Stimulated activated CD8-positive, alpha-beta memory T cell treated with anti-CD3 and anti-CD28 coated beads, Interleukin-12 subunit alpha, Interleukin-12 subunit beta, amount 100 ng/mL, for 24 hours (primary cell): ENCODE measurements around the gene IFFO2.
"Not testable (repeated sequence)": the region's sequence is repeated elsewhere in the genome, so short reads cannot be mapped to it uniquely, and the experiment has no call there.

Source experiments
- DNase-seq: peaks from one replicate; pipeline ENCODE4 v3.0.0-alpha.2; 2020; ENCODE audit errors: extremely low read depth

IFFO2 gene

GRCh38 chr1:18874600-18874999 is 81.9 kb downstream of the IFFO2 start:
- no peak for DNase-seq

- no peak for DNase-seq
These were observed 82.4 kb downstream of the IFFO2 start for GRCh38 chr1:18874036-18874435.

GRCh38 chr1:18872071-18872611 is 84.3 kb downstream of the IFFO2 start:
- DNase-seq = no peak

GRCh38 chr1:18871401-18872070 is 84.9 kb downstream of the IFFO2 start:
- no peak for DNase-seq

- DNase-seq = no peak
These were observed 85.5 kb downstream of the IFFO2 start for GRCh38 chr1:18870957-18871356.

- not testable (repeated sequence) for DNase-seq
These were observed 85.9 kb downstream of the IFFO2 start for GRCh38 chr1:18870595-18870865.

GRCh38 chr1:18869847-18870594 is 86.5 kb downstream of the IFFO2 start:
- no peak for DNase-seq

- DNase-seq = no peak
These were observed 87.6 kb downstream of the IFFO2 start for GRCh38 chr1:18868801-18869424.

- no peak for DNase-seq
These were observed 88.1 kb downstream of the IFFO2 start for GRCh38 chr1:18868354-18868753.

- DNase-seq = no peak
These were observed 89.6 kb downstream of the IFFO2 start for GRCh38 chr1:18866846-18867245.

GRCh38 chr1:18866314-18866713 is 90.2 kb downstream of the IFFO2 start:
- no peak for DNase-seq

GRCh38 chr1:18865176-18865575 is 91.3 kb downstream of the IFFO2 start:
- DNase-seq = no peak

- no peak for DNase-seq
These were observed 94.9 kb downstream of the IFFO2 start for GRCh38 chr1:18861590-18861989.

GRCh38 chr1:18861082-18861481 is 95.4 kb downstream of the IFFO2 start:
- DNase-seq = no peak

- DNase-seq = no peak
These were observed 96.9 kb downstream of the IFFO2 start, which contains the start of gene TAS1R2 for GRCh38 chr1:18859560-18859959. Gene TAS1R2, minus strand, starts transcription at chr1:18859660. Its CDS starts 0 bp downstream, at chr1:18859660.

- DNase-seq = no peak
These were observed 98.3 kb downstream of the IFFO2 start for GRCh38 chr1:18858070-18858688.

GRCh38 chr1:18856435-18856834 is 100.0 kb downstream of the IFFO2 start:
- DNase-seq = no peak

- DNase-seq = no peak
These were observed 100.9 kb downstream of the IFFO2 start for GRCh38 chr1:18855573-18855972.

- no peak for DNase-seq
These were observed 102.0 kb downstream of the IFFO2 start for GRCh38 chr1:18854331-18855025.
